ENCODE data around the gene ARHGAP26.
"Not testable (repeated sequence)": the region's sequence is repeated elsewhere in the genome, so short reads cannot be mapped to it uniquely, and the experiment has no call there.

ARHGAP26 gene

GRCh38 chr5:143076377-143076776 lies 306.2 kb downstream of the ARHGAP26 start:
- Histone ChIP-seq H3K4me3 (ENCODE audit: low read length) (no peak overlapping the region), H3K4me1 (ENCODE audit: insufficient read depth, low read length) (peaks cover 4% of the 10 kb centered on the region), H2AFZ (ENCODE audit: low read depth, low read length) (no peak overlapping the region), H3K9me3 (ENCODE audit: low read length) (peaks cover 2% of the 10 kb centered on the region), H3K36me3 (ENCODE audit: insufficient read depth, low read length) (no peaks in the 10 kb centered on the region), H3K27me3 (ENCODE audit: insufficient read depth, low read length) (no peaks in the 10 kb centered on the region)

- no peaks in the 10 kb centered on the region for H3K27me3 ChIP-seq (ENCODE audit: insufficient read depth, low read length)
- H3K4me3 ChIP-seq (ENCODE audit: low read length): no peak overlapping the region
- H3K4me1 ChIP-seq (ENCODE audit: insufficient read depth, low read length): peaks cover 4% of the 10 kb centered on the region
- H3K9me3 ChIP-seq (ENCODE audit: low read length): no peaks in the 10 kb centered on the region
- no peak overlapping the region for H2AFZ ChIP-seq (ENCODE audit: low read depth, low read length)
- H3K36me3 ChIP-seq (ENCODE audit: insufficient read depth, low read length): no peaks in the 10 kb centered on the region
Measured at GRCh38 chr5:143077453-143078103, 307.4 kb downstream of the ARHGAP26 start.

DNA sequence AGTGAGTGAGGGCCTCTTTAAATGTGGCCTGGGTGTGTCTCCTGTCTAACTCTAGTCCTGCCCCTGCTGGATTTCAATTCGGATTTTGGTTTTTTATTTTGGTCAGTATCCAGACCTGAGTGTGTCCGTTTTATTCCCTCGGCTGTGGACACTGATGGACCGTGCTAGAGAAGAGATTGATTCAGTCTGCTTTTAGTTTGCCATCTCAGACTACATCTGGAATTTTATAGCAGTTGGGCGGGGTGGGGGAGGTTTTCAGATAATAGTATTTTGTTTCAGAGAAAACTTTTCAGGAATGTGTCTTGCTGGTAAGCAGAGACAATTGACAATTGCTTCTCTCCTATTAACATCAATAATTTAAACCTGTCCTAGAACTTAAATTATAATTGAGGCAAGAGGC lies 308.1 kb downstream of the ARHGAP26 start:
- Histone ChIP-seq H3K4me3 (ENCODE audit: low read length) (no peak overlapping the region), H3K4me1 (ENCODE audit: insufficient read depth, low read length) (peaks cover 4% of the 10 kb centered on the region), H2AFZ (ENCODE audit: low read depth, low read length) (no peak overlapping the region), H3K27me3 (ENCODE audit: insufficient read depth, low read length) (no peaks in the 10 kb centered on the region), H3K9me3 (ENCODE audit: low read length) (no peaks in the 10 kb centered on the region), H3K36me3 (ENCODE audit: insufficient read depth, low read length) (no peaks in the 10 kb centered on the region)

DNA sequence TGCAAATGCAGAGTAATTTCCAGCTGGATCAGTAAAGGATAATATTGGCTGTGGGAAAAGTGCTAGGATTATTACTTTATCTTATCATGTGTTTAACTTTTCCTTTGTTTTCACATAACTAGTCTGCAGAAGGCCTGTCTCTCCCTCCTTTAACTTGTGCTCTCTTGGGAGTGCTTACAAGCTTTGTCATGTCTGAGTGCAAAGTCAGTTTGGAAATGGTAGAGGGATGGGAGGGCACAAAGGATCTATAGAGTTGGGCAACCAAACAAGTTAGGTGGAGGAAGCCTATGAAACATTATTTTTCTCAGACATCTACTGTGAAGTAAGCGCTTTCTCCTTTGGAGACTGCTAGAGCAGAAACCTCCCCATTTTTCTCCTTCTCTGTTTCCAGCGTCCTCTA lies 308.8 kb downstream of the ARHGAP26 start:
- no peak overlapping the region for H2AFZ ChIP-seq (ENCODE audit: low read depth, low read length)
- H3K9me3 ChIP-seq (ENCODE audit: low read length): no peaks in the 10 kb centered on the region
- H3K4me1 ChIP-seq (ENCODE audit: insufficient read depth, low read length): peaks cover under 1% of the 10 kb centered on the region
- H3K27me3 ChIP-seq (ENCODE audit: insufficient read depth, low read length): no peaks in the 10 kb centered on the region
- H3K36me3 ChIP-seq (ENCODE audit: insufficient read depth, low read length): no peaks in the 10 kb centered on the region
- no peak overlapping the region for H3K4me3 ChIP-seq (ENCODE audit: low read length)

DNA sequence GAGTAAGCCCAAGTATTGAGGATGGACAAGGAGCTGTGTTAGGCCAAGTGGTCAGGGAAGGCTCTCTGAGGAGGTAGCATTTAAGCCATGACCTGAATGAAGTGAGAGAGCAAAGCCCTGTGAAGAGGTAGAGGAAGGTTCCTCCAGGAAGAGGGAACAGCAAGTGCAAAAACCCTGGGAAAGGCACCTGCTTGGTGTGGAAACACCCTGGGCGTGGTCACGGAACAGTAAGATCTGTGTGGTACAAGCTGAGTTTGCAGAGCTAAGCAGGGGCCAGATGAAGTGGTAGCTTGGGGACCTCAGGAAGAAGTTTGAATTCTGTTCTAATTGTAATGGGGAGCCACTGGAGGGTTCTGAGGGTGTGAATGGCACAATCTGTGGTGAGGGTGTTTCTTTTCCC lies 310.2 kb downstream of the ARHGAP26 start:
- H3K4me3 ChIP-seq (ENCODE audit: low read length): no peak overlapping the region
- H2AFZ ChIP-seq (ENCODE audit: low read depth, low read length): no peak overlapping the region
- H3K9me3 ChIP-seq (ENCODE audit: low read length): no peaks in the 10 kb centered on the region
- H3K27me3 ChIP-seq (ENCODE audit: insufficient read depth, low read length): no peaks in the 10 kb centered on the region
- no peaks in the 10 kb centered on the region for H3K36me3 ChIP-seq (ENCODE audit: insufficient read depth, low read length)
- H3K4me1 ChIP-seq (ENCODE audit: insufficient read depth, low read length): no peaks in the 10 kb centered on the region

GRCh38 chr5:143080982-143081381 lies 310.8 kb downstream of the ARHGAP26 start:
- no peak overlapping the region for H2AFZ ChIP-seq (ENCODE audit: low read depth, low read length)
- H3K9me3 ChIP-seq (ENCODE audit: low read length): no peaks in the 10 kb centered on the region

DNA sequence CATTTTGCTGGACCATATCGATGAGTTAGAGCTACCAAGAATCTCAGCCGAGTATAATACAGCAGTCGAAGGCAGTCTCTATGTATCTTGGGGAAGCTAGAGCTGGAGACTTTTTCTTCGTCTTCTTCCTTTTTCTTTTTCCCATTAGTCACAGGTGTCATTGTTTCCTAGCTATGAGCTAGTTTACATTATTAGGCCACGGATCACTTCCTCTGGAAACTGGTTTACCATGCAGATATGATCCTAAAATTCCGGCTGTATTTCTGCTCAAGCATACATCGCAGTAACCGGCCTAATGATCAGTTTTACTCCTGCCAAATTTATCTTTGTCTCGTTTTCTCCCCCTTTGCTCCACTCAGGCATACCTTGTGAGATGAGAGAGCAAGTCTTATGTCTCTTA lies 312.8 kb downstream of the ARHGAP26 start:
- Histone ChIP-seq H2AFZ (ENCODE audit: low read depth, low read length) (no peak overlapping the region), H3K27me3 (ENCODE audit: insufficient read depth, low read length) (no peaks in the 10 kb centered on the region), H3K9me3 (ENCODE audit: low read length) (no peaks in the 10 kb centered on the region), H3K4me1 (ENCODE audit: insufficient read depth, low read length) (peaks cover 5% of the 10 kb centered on the region), H3K4me3 (ENCODE audit: low read length) (no peak overlapping the region), H3K36me3 (ENCODE audit: insufficient read depth, low read length) (no peaks in the 10 kb centered on the region)

More at GRCh38 chr5:143080982-143081381, 310.8 kb downstream of the ARHGAP26 start:
- Histone ChIP-seq H3K27me3 (ENCODE audit: insufficient read depth, low read length) (no peaks in the 10 kb centered on the region), H3K36me3 (ENCODE audit: insufficient read depth, low read length) (no peaks in the 10 kb centered on the region), H3K4me3 (ENCODE audit: low read length) (no peak overlapping the region), H3K4me1 (ENCODE audit: insufficient read depth, low read length) (no peaks in the 10 kb centered on the region)

DNA sequence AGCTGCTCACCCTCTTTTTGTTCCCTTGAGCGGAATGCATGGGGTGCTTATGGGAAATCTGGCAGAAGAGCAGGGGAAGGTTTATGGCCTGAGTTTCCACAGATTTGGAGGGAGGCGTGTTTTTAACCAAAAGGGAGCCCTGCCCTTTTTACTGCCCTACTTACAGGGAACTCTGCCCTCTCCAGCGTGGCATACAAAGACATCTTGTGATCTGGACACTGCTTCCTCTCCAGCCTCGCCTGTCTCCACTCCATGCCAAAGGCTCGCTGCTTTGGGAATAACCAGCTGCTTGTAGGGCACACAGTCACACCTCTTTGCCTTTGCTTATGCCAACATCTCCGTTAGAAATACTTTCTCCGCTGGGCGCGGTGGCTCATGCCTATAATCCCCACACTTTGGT lies 314.2 kb downstream of the ARHGAP26 start:
- H2AFZ ChIP-seq (ENCODE audit: low read depth, low read length): no peak overlapping the region
- H3K27me3 ChIP-seq (ENCODE audit: insufficient read depth, low read length): no peaks in the 10 kb centered on the region
- H3K4me1 ChIP-seq (ENCODE audit: insufficient read depth, low read length): peaks cover 5% of the 10 kb centered on the region
- no peaks in the 10 kb centered on the region for H3K9me3 ChIP-seq (ENCODE audit: low read length)
- no peak overlapping the region for H3K4me3 ChIP-seq (ENCODE audit: low read length)
- H3K36me3 ChIP-seq (ENCODE audit: insufficient read depth, low read length): no peaks in the 10 kb centered on the region

DNA sequence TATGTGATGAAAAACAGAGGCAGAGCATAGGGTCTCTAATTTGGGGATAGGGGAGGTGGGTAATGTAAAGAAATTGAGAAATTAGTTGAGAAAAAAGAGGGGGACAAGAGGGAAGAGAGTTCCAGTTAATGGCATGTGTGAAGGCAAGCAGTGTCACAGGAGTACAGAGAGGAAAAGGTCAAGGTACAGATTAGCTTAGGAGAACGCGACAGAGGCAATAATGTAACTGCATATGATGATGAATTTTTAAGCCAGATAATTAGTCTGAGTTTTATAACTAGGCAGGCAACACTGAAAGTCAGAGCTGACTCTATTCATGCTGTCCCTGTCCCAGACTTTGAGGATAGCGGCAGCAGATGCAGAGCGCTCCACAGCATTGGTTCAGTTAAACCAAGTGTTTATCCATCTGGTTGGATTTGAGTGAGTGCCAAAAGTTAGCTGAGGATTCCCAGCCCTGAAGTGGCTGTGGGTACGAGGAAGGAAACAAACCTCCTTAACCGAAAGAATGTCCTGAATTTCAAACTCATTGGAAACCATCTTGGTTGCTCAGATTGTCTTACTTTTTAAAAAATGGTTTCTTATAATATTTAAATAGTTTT lies 315.2 kb downstream of the ARHGAP26 start:
- Histone ChIP-seq H3K4me1 (ENCODE audit: insufficient read depth, low read length) (peaks cover 5% of the 10 kb centered on the region), H3K36me3 (ENCODE audit: insufficient read depth, low read length) (no peaks in the 10 kb centered on the region), H3K4me3 (ENCODE audit: low read length) (no peak overlapping the region), H3K9me3 (ENCODE audit: low read length) (no peaks in the 10 kb centered on the region), H3K27me3 (ENCODE audit: insufficient read depth, low read length) (no peaks in the 10 kb centered on the region), H2AFZ (ENCODE audit: low read depth, low read length) (no peak overlapping the region)

GRCh38 chr5:143086546-143086907 lies 316.4 kb downstream of the ARHGAP26 start:
- Histone ChIP-seq H3K27me3 (ENCODE audit: insufficient read depth, low read length) (no peaks in the 10 kb centered on the region), H3K4me1 (ENCODE audit: insufficient read depth, low read length) (peaks cover 5% of the 10 kb centered on the region), H3K9me3 (ENCODE audit: low read length) (no peaks in the 10 kb centered on the region)

GRCh38 chr5:143086908-143087637 lies 316.9 kb downstream of the ARHGAP26 start:
- no peaks in the 10 kb centered on the region for H3K27me3 ChIP-seq (ENCODE audit: insufficient read depth, low read length)
- H2AFZ ChIP-seq (ENCODE audit: low read depth, low read length): no peak overlapping the region
- no peaks in the 10 kb centered on the region for H3K9me3 ChIP-seq (ENCODE audit: low read length)
- peaks cover 5% of the 10 kb centered on the region for H3K4me1 ChIP-seq (ENCODE audit: insufficient read depth, low read length)
- H3K4me3 ChIP-seq (ENCODE audit: low read length): no peak overlapping the region
- no peaks in the 10 kb centered on the region for H3K36me3 ChIP-seq (ENCODE audit: insufficient read depth, low read length)

More at GRCh38 chr5:143086546-143086907, 316.4 kb downstream of the ARHGAP26 start:
- Histone ChIP-seq H3K4me3 (ENCODE audit: low read length) (no peak overlapping the region), H2AFZ (ENCODE audit: low read depth, low read length) (no peak overlapping the region), H3K36me3 (ENCODE audit: insufficient read depth, low read length) (no peaks in the 10 kb centered on the region)

GRCh38 chr5:143088702-143089101 lies 318.5 kb downstream of the ARHGAP26 start:
- not testable (repeated sequence) for H3K36me3 ChIP-seq (ENCODE audit: insufficient read depth, low read length); H3K27me3 ChIP-seq (ENCODE audit: insufficient read depth, low read length); H3K4me1 ChIP-seq (ENCODE audit: insufficient read depth, low read length); H3K4me3 ChIP-seq (ENCODE audit: low read length); H2AFZ ChIP-seq (ENCODE audit: low read depth, low read length); H3K9me3 ChIP-seq (ENCODE audit: low read length)

- not testable (repeated sequence) for H3K4me1 ChIP-seq (ENCODE audit: insufficient read depth, low read length); H3K27me3 ChIP-seq (ENCODE audit: insufficient read depth, low read length); H3K9me3 ChIP-seq (ENCODE audit: low read length); H2AFZ ChIP-seq (ENCODE audit: low read depth, low read length); H3K4me3 ChIP-seq (ENCODE audit: low read length); H3K36me3 ChIP-seq (ENCODE audit: insufficient read depth, low read length)
Measured at GRCh38 chr5:143090044-143090443, 319.9 kb downstream of the ARHGAP26 start.
